Measurements from ENCODE around the gene SERPIND1. TPM values are rescaled to one million over a fixed set of nuclear protein-coding genes. Genes with fewer than 3 reads are reported as not detected.

Gene SERPIND1
- total RNA-seq, 4 donors from 2014 or later, result 2.6 TPM; not detected in 3

DNA sequence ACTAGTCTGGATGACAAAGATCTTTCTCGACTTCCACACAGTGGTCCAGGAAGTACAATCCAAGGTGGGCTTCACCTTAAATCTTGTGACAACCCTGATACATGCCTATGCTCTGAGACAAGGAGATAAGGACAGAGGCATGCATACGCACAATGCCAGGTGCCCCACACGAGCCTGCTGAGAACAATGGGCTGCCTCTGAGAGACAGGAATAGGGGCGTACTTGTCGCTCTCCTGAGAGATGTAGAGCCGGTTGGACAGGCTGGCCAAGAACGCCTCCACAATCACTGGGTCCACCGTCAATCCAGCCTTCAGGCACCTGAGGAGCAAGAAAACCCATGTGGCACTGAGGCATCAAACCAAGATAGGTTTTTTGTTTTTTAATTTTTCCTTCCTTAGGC is 25.5 kb downstream of the SERPIND1 start:
- TF ChIP-seq, protein P1, sequence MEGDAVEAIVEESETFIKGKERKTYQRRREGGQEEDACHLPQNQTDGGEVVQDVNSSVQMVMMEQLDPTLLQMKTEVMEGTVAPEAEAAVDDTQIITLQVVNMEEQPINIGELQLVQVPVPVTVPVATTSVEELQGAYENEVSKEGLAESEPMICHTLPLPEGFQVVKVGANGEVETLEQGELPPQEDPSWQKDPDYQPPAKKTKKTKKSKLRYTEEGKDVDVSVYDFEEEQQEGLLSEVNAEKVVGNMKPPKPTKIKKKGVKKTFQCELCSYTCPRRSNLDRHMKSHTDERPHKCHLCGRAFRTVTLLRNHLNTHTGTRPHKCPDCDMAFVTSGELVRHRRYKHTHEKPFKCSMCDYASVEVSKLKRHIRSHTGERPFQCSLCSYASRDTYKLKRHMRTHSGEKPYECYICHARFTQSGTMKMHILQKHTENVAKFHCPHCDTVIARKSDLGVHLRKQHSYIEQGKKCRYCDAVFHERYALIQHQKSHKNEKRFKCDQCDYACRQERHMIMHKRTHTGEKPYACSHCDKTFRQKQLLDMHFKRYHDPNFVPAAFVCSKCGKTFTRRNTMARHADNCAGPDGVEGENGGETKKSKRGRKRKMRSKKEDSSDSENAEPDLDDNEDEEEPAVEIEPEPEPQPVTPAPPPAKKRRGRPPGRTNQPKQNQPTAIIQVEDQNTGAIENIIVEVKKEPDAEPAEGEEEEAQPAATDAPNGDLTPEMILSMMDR (IDR thresholded peaks at IDR 0.05), result no peak
- TF ChIP-seq POLR2A (IDR thresholded peaks at IDR 0.05), result no peak
- no peak overlapping the region for H3K27ac ChIP-seq
- no peak for DNase-seq
- no peaks in the 10 kb centered on the region for H3K27me3 ChIP-seq
- no peak overlapping the region for H3K4me3 ChIP-seq (replicated peaks in 1 of 3)
- intact Hi-C loops (cut with DNase I), result no loop called here
- no peaks in the 10 kb centered on the region for H3K9me3 ChIP-seq
- peaks cover 83 to 85% of the 10 kb centered on the region in 2 donors for H3K36me3 ChIP-seq
- no peaks in the 10 kb centered on the region for H3K4me1 ChIP-seq
- 91 to 100% methylated on average over 7 to 8 of the region's 8 CpGs for WGBS, 2 donors

DNA sequence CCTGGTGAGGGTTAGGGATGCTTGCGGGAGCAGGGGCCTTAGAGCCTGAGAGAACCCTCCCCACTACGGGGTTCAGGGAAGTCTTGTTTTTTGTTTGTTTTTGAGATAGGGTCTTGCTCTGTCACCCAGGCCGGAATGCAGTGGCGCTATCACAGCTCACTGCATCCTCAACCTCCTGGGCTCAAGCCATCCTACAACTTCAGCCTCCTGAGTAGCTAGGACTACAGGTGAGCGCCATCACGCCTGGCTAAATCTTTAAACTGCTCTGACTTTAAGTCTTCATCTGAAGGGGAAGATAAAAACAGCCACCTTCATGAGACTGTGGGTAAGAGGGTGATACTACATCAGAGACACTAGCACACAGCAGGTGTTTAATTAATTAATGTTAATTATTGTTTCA is 28.5 kb downstream of the SERPIND1 start:
- 78 to 94% methylated on average over 6 of the region's 6 CpGs for WGBS, 2 donors
- Histone ChIP-seq H3K9me3 (no peaks in the 10 kb centered on the region), H3K4me3 (replicated peaks in 1 of 3) (no peak overlapping the region), H3K4me1 (no peaks in the 10 kb centered on the region), H3K36me3 (peaks cover 90 to 92% of the 10 kb centered on the region in 2 donors), H3K27me3 (no peaks in the 10 kb centered on the region), H3K27ac (no peak overlapping the region)
- no peak for DNase-seq
- intact Hi-C loops (cut with DNase I), result no loop called here
- no peak for TF ChIP-seq POLR2A (IDR thresholded peaks at IDR 0.05)
- TF ChIP-seq, protein P1 (IDR thresholded peaks at IDR 0.05), result no peak

DNA sequence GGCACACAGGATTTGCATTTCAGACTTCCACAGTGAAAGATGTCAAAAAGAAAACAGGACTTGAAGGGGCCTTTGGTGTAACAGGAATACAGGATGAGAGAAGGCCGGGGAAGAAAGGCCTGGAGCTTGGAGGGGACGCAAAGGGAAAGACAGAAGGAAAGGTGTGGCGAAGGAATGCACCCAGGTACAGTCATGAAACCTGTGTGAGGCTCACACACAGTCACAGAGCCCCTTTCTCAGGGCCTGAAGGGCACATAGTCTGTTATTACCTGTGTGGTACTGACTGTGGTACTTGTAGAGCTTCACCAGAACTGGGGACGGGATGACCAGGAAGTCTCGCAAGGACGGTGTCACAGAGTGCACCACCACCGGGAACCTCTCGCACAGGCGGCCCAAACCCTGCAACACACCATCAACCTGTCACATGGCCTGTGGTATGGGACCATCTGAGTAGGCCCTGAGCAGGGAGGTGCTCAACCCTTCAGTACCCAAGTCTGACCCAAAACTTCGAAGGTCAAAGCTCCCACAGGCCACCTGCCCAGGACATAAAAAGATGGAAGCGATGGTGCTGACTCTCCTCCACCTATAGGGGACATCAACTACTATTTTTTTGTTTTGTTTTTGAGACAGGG is 29.1 kb downstream of the SERPIND1 start:
- 86 to 94% methylated on average over 11 of the region's 11 CpGs for WGBS, 2 donors
- Histone ChIP-seq H3K4me3 (replicated peaks in 1 of 3) (no peak overlapping the region), H3K27me3 (no peaks in the 10 kb centered on the region), H3K27ac (no peak overlapping the region), H3K4me1 (no peaks in the 10 kb centered on the region), H3K9me3 (no peaks in the 10 kb centered on the region), H3K36me3 (peaks cover 85 to 87% of the 10 kb centered on the region in 2 donors)
- DNase-seq, result no peak
- intact Hi-C loops (cut with DNase I), result no loop called here
- TF ChIP-seq, protein P1 (IDR thresholded peaks at IDR 0.05), result no peak
- no peak for TF ChIP-seq POLR2A (IDR thresholded peaks at IDR 0.05)

DNA sequence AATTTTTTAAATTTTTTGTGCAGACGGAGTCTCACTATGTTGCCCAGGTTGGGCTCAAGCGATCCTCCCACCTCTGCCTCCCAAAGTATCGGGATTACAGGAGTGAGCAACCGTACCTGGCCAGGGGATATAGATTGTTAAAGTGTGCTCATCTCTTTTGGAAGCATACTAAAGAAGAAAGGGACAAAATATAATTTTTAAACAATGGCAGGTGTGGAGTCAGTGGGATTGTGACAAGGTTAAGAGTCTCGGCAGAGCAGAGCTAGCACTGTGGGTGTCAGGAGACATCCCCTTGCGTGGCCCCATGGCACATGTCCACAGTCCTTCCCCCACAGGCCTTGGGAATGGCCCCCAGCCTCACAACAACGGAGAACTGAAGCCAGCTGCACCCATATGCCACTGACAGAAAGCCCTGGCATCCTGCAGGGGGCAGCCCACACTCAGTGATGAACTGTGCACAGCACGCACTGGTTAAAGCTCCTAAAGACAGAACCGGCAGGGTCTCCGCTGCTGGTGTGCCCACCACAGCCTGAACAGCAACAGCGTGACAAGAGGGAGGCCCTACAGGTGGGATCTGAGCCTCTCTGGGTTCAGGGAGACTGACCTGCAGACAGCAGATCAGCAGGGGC is 29.9 kb downstream of the SERPIND1 start:
- H3K36me3 ChIP-seq, result peaks cover 77 to 79% of the 10 kb centered on the region in 2 donors
- H3K27me3 ChIP-seq, result no peaks in the 10 kb centered on the region
- DNase-seq, result peak in 1 of 2 donors; percentile 9
- no peaks in the 10 kb centered on the region for H3K4me1 ChIP-seq
- H3K9me3 ChIP-seq, result no peaks in the 10 kb centered on the region
- TF ChIP-seq, protein P1 (IDR thresholded peaks at IDR 0.05), result peak in 1 of 6 experiments; percentile 15
- TF ChIP-seq POLR2A (IDR thresholded peaks at IDR 0.05), result no peak
- H3K4me3 ChIP-seq (replicated peaks in 1 of 3), result no peak overlapping the region
- WGBS, 2 donors, result 78 to 84% methylated on average over 11 of the region's 11 CpGs
- H3K27ac ChIP-seq, result no peak overlapping the region
- intact Hi-C loops (cut with DNase I), result no loop called here

DNA sequence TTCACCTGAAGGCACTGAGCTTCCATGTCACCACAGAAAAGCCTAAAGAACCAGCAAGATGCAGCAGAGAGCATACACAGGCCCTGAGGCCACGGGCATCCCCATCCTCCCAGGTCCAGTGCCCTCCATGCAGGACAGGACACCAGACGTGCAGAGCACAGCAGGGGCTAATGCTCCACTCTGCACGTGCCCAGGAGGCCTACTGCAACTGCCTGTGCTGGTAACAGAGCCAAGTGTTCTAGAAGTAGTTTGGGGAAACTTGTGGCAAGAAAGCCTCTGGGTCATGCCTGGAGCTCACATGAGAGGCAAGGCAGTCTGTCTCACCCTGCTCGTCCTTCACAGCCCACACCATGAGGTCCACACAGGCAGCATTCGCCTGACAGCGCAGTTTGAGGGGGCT is 30.7 kb downstream of the SERPIND1 start:
- Histone ChIP-seq H3K4me1 (no peaks in the 10 kb centered on the region), H3K36me3 (peaks cover 71 to 76% of the 10 kb centered on the region in 2 donors), H3K27me3 (no peaks in the 10 kb centered on the region), H3K9me3 (no peaks in the 10 kb centered on the region), H3K4me3 (replicated peaks in 1 of 3) (no peak overlapping the region), H3K27ac (no peak overlapping the region)
- no peak for DNase-seq
- 92 to 94% methylated on average over 6 of the region's 6 CpGs for WGBS, 2 donors
- intact Hi-C loops (cut with DNase I), result no loop called here
- TF ChIP-seq, protein P1 (IDR thresholded peaks at IDR 0.05), result no peak

Data from thyroid gland (tissue), 4 donors.